AG04449 (cell line): ENCODE data around the gene ATP1B4.
"Not testable (repeated sequence)": the region's sequence is repeated elsewhere in the genome, so short reads cannot be mapped to it uniquely, and the experiment has no call there.

Source experiments
- CTCF ChIA-PET: fragments of 350-600 bp; formaldehyde crosslinking; extraction: SDS; loops from one replicate; lab custom pipeline; 2021; ENCODE audit warnings: antibody characterized with exemption; lab: Yijun Ruan, JAX
- POLR2A ChIA-PET: fragments of 400-600, 350-600 bp; formaldehyde crosslinking; extraction: SDS; loops from one replicate; lab custom pipeline; 2020; ENCODE audit warnings: antibody characterized with exemption, inconsistent platforms; lab: Yijun Ruan, JAX
- DNase-seq: peaks from one replicate; pipeline ENCODE4 v3.0.0-alpha.2; 2010; ENCODE audit warnings: low read depth, low spot score
- H3K4me3 ChIP-seq: 2 replicates; pipeline ENCODE4 v1.5.1; 2011; ENCODE audit warnings: low read depth, mild to moderate bottlenecking, control low read depth, low read length
- CTCF ChIP-seq: IDR thresholded peaks from one replicate; pipeline ENCODE4 v1.5.1; 2011; ENCODE audit warnings: mild to moderate bottlenecking, moderate library complexity, low read length, control low read depth, inconsistent platforms; ENCODE audit not compliant: insufficient read depth; ENCODE audit errors: missing control alignments

Gene ATP1B4

DNA sequence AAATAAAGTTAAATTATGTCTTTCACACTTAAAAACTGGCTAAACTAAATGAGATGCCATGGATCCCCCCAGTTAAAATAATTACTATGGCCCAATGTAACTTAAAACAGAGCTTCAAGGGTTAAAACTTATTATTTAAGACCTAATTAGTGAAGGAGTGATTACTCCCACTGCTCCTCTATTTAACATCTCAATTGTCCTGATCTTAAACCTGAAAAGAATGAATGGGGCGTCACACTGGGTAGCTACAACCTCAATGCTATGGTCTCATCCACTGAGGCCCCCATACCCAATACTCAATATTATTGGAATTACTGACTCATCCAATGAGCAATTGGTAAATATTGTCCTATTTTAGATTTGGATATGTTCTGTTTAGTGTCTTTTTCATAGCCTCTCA lies 29.5 kb upstream of the ATP1B4 start:
- POLR2A ChIA-PET: no interaction called here
- CTCF ChIA-PET: no interaction called here

DNA sequence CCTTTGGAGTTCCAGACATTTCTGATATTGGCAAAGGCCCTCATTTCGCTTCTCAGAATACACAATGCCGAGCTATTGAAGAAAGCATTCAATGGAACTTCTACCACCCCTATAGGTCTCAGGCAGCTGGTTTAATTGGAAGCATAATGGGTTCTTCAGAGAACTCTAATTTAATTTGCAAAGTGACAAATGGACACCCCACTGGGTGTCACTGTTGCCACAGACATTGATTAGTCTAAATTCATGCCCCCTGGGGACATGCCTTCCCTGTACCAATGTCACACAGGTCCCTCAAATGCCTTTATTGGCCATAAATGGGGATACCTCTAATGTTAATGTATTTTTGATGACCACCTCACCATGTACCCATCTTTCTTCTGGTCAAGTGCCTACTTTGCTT lies 27.7 kb upstream of the ATP1B4 start:
- CTCF ChIA-PET: no interaction called here
- no peak for TF ChIP-seq CTCF
- no peak for DNase-seq
- POLR2A ChIA-PET: no interaction called here
- H3K4me3 ChIP-seq: no peak overlapping the region

More for the DNA sequence above, 29.5 kb upstream of the ATP1B4 start:
- no peak overlapping the region for H3K4me3 ChIP-seq
- TF ChIP-seq CTCF: no peak
- no peak for DNase-seq

GRCh38 chrX:120334603-120335002 lies 27.3 kb upstream of the ATP1B4 start:
- ChIA-PET POLR2A (no interaction called here), CTCF (no interaction called here)
- TF ChIP-seq CTCF: no peak
- no peak for DNase-seq
- no peak overlapping the region for H3K4me3 ChIP-seq

DNA sequence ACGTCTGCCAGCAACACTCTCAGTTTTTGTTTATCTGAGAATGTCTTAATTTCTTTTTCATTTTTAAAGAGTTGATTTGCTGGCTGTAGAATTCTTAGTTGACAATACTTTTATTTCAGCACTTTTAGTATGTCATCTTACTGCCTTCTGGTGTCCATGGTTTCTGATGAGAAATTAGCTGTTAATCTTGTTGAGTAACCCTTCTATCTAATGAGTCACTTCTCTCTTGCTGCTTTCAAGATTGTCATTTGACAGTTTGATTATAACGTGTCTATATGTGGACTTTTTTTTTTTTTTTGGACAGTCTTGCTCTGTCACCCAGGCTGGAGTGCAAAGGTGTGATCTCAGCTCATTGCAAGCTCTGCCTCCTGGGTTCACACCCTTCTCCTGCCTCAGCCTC lies 26.6 kb upstream of the ATP1B4 start:
- ChIA-PET POLR2A (no interaction called here), CTCF (no interaction called here)
- DNase-seq: no peak
- TF ChIP-seq CTCF: no peak
- H3K4me3 ChIP-seq: no peak overlapping the region

DNA sequence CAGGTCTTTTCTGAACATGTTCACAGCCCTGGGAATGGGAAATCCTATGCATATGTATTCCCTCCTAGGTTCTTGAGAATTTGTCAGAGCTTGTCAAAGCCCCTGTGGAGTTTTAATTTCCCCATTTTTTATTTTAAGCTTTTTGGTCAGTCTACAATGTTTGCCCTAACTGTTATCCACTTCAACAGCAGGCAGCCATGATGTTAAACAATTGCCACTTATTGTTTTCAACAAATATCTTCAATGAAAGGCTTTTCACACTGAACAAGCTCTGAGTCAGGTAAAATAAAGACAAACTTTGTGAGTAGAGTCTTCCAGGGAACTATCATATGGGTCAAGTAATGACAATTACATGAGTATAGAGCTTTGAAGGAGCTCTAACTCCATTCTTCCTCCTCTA lies 25.0 kb upstream of the ATP1B4 start:
- H3K4me3 ChIP-seq: no peak overlapping the region
- CTCF ChIA-PET: no interaction called here
- no peak for DNase-seq
- TF ChIP-seq CTCF: no peak
- POLR2A ChIA-PET: no interaction called here

GRCh38 chrX:120344566-120344965 lies 17.3 kb upstream of the ATP1B4 start:
- CTCF ChIA-PET, POLR2A ChIA-PET, H3K4me3 ChIP-seq, DNase-seq: not testable (repeated sequence)

DNA sequence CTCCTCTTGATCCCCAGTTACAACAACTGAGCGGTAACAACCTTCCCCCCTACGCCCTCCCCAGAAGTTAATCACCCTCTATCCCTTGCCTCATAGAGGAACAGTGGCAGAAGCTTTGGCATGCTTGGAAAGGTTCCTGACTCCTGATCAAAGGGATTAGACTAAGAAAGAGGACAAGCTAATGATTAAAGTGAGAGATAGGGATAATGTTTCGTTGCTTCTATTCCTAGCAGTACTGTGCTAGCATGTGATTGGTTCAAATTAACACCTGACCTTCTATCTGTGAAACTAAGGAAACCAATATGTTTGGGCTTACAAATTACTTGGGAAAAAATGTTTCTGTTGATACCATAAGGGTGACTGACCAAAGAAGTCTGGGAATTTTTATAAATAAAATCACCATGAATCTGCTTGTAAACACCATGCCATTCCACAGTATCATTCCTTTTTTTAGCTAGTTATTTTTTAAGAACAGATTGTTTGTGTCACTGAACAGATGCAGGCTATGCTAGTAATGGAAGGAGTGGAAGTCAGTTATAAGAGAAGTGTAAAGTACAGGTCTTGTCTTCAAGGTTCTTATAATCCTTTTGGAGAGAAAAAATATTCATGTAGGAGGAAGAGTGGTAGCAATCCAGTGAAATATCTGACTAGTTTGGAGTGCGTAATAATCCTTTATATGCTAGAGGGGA lies 11.3 kb upstream of the ATP1B4 start:
- no peak overlapping the region for H3K4me3 ChIP-seq
- ChIA-PET POLR2A (no interaction called here), CTCF (no interaction called here)
- DNase-seq: no peak
- no peak for TF ChIP-seq CTCF
